ENCODE data around the gene GUCA1A. TPM values are rescaled to one million over a fixed set of nuclear protein-coding genes. Genes with fewer than 3 reads are reported as not detected.

GUCA1A gene
- total and polyA plus RNA-seq, 4 donors: 0.02 to 0.04 TPM; not detected in 2

DNA sequence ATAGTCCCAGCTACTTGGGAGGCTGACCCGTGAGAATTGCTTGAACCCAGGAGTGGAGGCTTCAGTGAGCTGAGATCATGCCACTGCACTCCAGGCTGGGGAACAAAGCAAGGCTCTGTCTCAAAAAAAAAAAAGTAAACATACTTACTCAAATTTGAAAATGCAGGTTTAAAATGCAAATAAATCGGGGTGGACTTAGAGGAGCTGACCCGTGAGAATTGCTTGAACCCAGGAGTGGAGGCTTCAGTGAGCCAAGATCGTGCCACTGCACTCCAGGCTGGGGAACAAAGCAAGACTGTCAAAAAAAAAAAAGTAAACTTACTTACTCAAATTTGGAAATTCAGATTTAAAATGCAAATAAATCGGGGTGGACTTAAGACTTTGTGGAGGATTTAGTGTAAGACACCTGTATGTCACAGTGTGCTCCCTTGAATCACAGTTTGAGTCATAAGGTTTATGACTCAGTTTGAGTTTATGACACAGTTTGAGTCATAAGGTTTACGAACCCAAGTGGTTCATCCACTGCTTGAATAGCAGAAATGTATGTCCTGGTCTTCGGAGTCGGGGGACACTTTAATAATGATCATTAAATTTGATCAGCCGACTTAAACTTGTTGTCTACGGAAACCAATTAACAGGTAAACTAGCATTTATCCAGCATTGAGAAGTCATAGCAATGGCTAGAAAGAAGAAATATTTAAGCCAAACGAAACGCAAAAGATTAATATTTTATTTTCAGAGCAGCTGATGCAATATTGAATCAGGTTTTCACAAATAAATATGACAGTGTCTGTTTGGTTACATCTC lies 51.3 kb downstream of the GUCA1A start:
- Histone ChIP-seq H3K9me3 (ENCODE audit: control insufficient read depth in 4 of 4, insufficient read depth in 3 of 4, low read length in 3 of 4) (no peaks in the 10 kb centered on the region), H3K4me3 (no peak overlapping the region), H3K36me3 (ENCODE audit: control insufficient read depth in 4 of 4, insufficient read depth in 4 of 4, low read length in 4 of 4) (peaks cover 0 to 17% (median 5%) of the 10 kb centered on the region in 4 donors), H3K27me3 (ENCODE audit: control insufficient read depth in 3 of 3, insufficient read depth in 3 of 3, low read length in 2 of 3) (no peaks in the 10 kb centered on the region), H3K9ac (ENCODE audit: insufficient read depth in 1 of 2, low read length in 2 of 2) (no peak overlapping the region), H3K4me1 (ENCODE audit: control insufficient read depth in 5 of 5, insufficient read depth in 5 of 5, low read length in 5 of 5) (peaks cover 0 to 26% (median 10%) of the 10 kb centered on the region in 5 donors), H3K27ac (ENCODE audit: low read depth in 1 of 2, low read length in 1 of 2) (no peak overlapping the region)
- DNase-seq (no peak), ATAC-seq (ENCODE audit: insufficient read depth, low FRiP score) (no peak)
- 81 to 87% methylated on average over 12 of the region's 12 CpGs for WGBS, 2 donors
- TF ChIP-seq, protein P1, sequence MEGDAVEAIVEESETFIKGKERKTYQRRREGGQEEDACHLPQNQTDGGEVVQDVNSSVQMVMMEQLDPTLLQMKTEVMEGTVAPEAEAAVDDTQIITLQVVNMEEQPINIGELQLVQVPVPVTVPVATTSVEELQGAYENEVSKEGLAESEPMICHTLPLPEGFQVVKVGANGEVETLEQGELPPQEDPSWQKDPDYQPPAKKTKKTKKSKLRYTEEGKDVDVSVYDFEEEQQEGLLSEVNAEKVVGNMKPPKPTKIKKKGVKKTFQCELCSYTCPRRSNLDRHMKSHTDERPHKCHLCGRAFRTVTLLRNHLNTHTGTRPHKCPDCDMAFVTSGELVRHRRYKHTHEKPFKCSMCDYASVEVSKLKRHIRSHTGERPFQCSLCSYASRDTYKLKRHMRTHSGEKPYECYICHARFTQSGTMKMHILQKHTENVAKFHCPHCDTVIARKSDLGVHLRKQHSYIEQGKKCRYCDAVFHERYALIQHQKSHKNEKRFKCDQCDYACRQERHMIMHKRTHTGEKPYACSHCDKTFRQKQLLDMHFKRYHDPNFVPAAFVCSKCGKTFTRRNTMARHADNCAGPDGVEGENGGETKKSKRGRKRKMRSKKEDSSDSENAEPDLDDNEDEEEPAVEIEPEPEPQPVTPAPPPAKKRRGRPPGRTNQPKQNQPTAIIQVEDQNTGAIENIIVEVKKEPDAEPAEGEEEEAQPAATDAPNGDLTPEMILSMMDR (IDR thresholded peaks at IDR 0.05; ENCODE audit: control extremely low read depth, extremely low read depth): no peak

DNA sequence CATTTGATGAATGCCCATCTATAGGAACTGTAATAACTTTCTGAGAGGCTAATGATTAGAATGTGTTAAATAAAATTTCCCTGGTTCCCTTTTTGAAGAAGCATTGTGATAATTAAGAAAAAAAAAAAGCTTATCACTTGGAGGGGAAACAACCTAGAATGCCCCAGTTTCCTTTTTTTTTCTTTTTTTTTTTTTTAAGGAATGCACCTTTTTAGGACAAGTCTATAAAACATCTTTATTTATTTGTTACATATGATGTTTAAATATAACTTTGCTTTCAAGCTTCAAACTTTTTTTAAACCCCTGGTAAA lies 51.8 kb downstream of the GUCA1A start:
- H3K9ac ChIP-seq (ENCODE audit: insufficient read depth in 1 of 2, low read length in 2 of 2): no peak overlapping the region
- ATAC-seq (ENCODE audit: insufficient read depth, low FRiP score) (no peak), DNase-seq (no peak)

DNA sequence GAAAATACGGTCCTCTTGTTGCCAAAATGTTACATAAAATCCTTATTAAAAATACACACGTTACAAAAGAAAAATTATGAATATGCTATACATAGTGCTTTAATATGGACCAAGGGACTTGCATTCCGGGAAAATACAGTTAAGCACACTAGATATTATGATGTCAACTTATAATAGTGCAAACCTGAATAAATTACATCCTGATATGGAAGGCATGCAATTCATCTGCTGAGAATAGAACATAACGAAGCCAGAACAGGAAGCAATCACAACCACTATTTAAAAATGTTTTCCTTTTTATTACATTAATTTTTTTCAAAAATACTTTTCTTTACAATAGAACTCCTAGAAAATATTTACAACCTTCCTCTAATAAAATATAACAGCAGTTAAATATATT lies 52.3 kb downstream of the GUCA1A start:
- TF ChIP-seq, protein P1 (IDR thresholded peaks at IDR 0.05; ENCODE audit: control extremely low read depth, extremely low read depth): no peak
- ATAC-seq (ENCODE audit: insufficient read depth, low FRiP score): no peak
- Histone ChIP-seq H3K9me3 (ENCODE audit: control insufficient read depth in 4 of 4, insufficient read depth in 3 of 4, low read length in 3 of 4) (no peaks in the 10 kb centered on the region), H3K4me3 (no peak overlapping the region), H3K4me1 (ENCODE audit: control insufficient read depth in 5 of 5, insufficient read depth in 5 of 5, low read length in 5 of 5) (peaks cover 0 to 35% (median 10%) of the 10 kb centered on the region in 5 donors), H3K27ac (ENCODE audit: low read depth in 1 of 2, low read length in 1 of 2) (no peak overlapping the region), H3K27me3 (ENCODE audit: control insufficient read depth in 3 of 3, insufficient read depth in 3 of 3, low read length in 2 of 3) (no peaks in the 10 kb centered on the region), H3K36me3 (ENCODE audit: control insufficient read depth in 4 of 4, insufficient read depth in 4 of 4, low read length in 4 of 4) (peaks cover 0 to 18% (median 5%) of the 10 kb centered on the region in 4 donors), H3K9ac (ENCODE audit: insufficient read depth in 1 of 2, low read length in 2 of 2) (no peak overlapping the region)
- 57 to 66% methylated on average over 4 of the region's 4 CpGs for WGBS, 2 donors
- DNase-seq: no peak

More for the DNA sequence above, 51.8 kb downstream of the GUCA1A start:
- TF ChIP-seq, protein P1 (IDR thresholded peaks at IDR 0.05; ENCODE audit: control extremely low read depth, extremely low read depth): no peak
- Histone ChIP-seq H3K36me3 (ENCODE audit: control insufficient read depth in 4 of 4, insufficient read depth in 4 of 4, low read length in 4 of 4) (peaks cover 0 to 18% (median 5%) of the 10 kb centered on the region in 4 donors), H3K27me3 (ENCODE audit: control insufficient read depth in 3 of 3, insufficient read depth in 3 of 3, low read length in 2 of 3) (no peaks in the 10 kb centered on the region), H3K4me1 (ENCODE audit: control insufficient read depth in 5 of 5, insufficient read depth in 5 of 5, low read length in 5 of 5) (peaks cover 0 to 30% (median 10%) of the 10 kb centered on the region in 5 donors), H3K9me3 (ENCODE audit: control insufficient read depth in 4 of 4, insufficient read depth in 3 of 4, low read length in 3 of 4) (no peaks in the 10 kb centered on the region), H3K4me3 (no peak overlapping the region), H3K27ac (ENCODE audit: low read depth in 1 of 2, low read length in 1 of 2) (no peak overlapping the region)

Measured in lung (tissue), 12 donors.